ENCODE results near the gene MMP24OS.

Gene MMP24OS

DNA sequence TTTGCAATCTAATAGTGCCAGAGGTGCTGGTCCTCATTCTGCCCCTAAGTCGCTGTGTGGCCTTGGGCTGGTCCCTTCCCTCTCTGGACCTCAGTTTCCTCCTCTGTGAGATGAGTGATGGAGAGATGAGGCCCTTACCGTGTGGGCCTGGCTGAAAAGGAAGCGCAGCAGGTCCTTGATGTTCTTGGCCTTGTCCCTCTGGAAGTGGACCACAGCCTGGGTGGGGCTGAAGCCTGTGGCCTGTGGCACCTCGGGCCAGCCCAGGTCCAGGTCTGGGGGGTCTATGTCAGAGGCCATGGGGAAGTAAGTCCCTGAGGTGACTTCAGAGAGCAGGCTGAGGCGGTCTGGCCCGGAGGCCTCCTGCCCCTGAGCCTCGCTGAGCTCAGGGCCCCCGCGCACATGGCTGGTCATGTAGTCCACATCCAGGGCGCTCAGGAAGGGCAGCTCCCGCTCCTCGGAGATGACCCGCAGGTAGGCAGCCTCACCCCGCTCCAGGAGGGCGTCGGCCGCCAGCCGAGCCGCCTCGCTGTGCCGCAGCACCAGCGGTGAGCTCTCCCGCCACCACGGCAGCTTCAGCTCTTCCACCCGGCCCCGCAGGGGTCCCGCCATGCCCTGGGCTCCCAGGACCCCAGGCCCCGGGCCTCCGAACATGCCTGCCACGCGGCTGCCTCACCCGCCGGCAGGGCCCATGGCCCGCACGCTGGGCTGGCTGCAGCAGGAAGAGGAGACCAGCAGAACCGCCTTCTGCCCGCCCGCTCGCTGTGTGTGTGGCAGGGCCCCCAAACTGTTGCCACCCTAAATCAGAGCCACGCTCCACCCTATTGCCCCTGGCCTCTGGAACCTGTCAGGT lies 14.0 kb upstream of the MMP24OS start, which contains the start of gene FAM83C:
FAM83C (minus strand) TSS at position 772 of the 850 bp plus-strand sequence; CDS start at position 651, 121 bp downstream.
- in situ Hi-C loops (cut with MboI; ENCODE audit: low pct_unique_long_range_greater_than_20kb, low sequenced_read_pairs, unreplicated experiment): no loop called here
- TF ChIP-seq, protein P1, sequence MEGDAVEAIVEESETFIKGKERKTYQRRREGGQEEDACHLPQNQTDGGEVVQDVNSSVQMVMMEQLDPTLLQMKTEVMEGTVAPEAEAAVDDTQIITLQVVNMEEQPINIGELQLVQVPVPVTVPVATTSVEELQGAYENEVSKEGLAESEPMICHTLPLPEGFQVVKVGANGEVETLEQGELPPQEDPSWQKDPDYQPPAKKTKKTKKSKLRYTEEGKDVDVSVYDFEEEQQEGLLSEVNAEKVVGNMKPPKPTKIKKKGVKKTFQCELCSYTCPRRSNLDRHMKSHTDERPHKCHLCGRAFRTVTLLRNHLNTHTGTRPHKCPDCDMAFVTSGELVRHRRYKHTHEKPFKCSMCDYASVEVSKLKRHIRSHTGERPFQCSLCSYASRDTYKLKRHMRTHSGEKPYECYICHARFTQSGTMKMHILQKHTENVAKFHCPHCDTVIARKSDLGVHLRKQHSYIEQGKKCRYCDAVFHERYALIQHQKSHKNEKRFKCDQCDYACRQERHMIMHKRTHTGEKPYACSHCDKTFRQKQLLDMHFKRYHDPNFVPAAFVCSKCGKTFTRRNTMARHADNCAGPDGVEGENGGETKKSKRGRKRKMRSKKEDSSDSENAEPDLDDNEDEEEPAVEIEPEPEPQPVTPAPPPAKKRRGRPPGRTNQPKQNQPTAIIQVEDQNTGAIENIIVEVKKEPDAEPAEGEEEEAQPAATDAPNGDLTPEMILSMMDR (IDR thresholded peaks at IDR 0.05; ENCODE audit: extremely low read depth, insufficient read depth, missing control alignments): no peak
- no peak for DNase-seq (ENCODE audit: low spot score)

DNA sequence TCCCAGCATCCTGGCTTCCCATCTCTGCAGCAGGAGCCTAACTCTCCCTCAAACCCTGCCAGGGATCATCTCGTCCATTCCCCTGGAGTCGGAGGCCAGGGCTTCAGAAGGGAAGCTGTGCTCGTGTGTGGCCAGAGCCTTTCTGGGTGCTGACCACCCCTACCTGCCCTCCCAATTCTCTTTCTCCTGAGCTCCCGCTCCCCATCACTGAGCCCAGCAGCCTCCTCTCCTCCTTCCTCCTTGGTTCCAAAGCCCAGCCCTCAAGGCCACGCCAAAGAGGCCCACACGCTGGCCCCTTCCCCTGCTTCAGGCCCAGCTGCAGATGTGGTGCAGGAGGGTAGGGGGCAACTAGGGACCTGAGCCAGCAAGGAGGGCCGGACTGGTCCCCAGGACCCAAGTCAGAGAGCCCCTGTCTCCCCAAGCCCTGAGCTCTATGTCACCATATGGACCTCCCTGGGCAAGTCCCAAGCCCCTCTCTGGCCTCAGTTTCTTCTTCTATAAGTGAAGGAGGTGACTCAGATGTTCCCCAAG lies 13.0 kb upstream of the MMP24OS start:
- no peak for DNase-seq (ENCODE audit: low spot score)
- TF ChIP-seq, protein P1 (IDR thresholded peaks at IDR 0.05; ENCODE audit: extremely low read depth, insufficient read depth, missing control alignments): no peak
- in situ Hi-C loops (cut with MboI; ENCODE audit: low pct_unique_long_range_greater_than_20kb, low sequenced_read_pairs, unreplicated experiment): no loop called here

DNA sequence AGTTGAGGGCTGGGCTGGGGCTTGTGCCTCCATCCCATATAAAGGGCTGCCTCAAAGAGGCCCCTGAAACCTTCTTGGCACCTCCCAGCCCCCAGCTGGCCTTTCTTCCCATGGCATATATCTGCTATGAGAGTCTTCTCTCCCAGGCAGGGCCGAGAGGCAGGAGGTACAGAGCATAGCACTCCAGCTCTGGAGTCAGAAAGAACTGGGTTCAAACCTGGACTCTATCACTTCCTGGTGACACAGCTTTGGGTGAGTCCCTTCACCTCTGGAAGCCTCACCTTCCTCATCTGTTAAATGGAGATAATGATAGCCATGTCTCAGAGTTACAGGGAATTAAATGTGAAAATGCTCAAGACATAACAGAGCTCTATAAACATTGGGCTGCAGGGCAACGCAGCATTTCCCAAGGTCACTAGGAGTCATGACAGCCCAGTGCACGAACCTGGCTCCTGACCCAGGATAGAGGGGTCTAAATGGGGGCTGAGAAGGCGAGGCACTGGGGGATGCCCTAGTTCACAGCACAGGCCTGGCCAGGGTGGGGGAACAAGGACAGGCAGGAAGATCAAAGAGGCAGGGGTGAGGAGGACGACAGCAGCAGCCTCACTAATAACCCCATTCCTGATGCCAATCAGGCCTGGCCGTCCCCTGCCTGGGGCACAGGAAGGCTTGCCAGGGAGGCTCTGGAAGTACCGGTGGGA lies 12.4 kb upstream of the MMP24OS start:
- DNase-seq (ENCODE audit: low spot score): no peak

DNA sequence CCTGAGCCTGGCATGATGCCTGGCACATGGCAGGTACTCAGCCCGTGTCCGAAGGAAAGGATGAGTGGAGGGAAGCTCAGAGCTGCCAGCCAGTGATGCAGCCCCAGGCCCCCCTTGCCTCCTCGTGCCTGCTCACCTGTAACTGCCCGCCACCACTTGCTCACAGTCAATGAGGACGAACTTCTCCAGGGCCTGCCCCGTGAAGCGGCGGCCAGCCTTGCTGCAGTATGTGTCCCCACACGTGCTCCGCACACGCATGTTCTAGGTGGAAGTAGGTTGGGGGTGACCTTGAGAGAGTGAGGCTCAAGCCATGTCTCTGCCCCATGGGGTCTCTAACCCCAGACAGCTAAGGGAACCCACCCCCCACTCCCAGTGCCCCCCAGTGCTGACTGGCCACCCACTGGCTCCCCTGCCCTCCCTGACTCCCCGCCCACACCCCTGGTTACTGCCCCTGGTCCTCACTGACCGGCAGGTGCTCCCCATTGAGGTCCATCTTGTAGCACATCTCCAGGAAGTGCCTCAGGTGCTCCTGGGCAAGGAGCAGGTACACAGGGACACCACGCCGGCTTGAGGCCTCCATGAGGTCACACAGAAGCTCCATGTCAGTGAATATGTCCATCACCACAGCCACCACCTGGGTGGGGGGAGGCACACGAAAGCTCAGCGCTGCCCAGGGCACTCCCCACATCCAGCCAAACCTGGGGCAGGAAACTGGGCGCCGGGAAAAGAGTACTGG lies 10.6 kb upstream of the MMP24OS start:
- DNase-seq (ENCODE audit: low spot score): no peak
- TF ChIP-seq, protein P1 (IDR thresholded peaks at IDR 0.05; ENCODE audit: extremely low read depth, insufficient read depth, missing control alignments): no peak
- in situ Hi-C loops (cut with MboI; ENCODE audit: low pct_unique_long_range_greater_than_20kb, low sequenced_read_pairs, unreplicated experiment): no loop called here

More for the DNA sequence above, 12.4 kb upstream of the MMP24OS start:
- in situ Hi-C loops (cut with MboI; ENCODE audit: low pct_unique_long_range_greater_than_20kb, low sequenced_read_pairs, unreplicated experiment): no loop called here
- TF ChIP-seq, protein P1 (IDR thresholded peaks at IDR 0.05; ENCODE audit: extremely low read depth, insufficient read depth, missing control alignments): no peak

DNA sequence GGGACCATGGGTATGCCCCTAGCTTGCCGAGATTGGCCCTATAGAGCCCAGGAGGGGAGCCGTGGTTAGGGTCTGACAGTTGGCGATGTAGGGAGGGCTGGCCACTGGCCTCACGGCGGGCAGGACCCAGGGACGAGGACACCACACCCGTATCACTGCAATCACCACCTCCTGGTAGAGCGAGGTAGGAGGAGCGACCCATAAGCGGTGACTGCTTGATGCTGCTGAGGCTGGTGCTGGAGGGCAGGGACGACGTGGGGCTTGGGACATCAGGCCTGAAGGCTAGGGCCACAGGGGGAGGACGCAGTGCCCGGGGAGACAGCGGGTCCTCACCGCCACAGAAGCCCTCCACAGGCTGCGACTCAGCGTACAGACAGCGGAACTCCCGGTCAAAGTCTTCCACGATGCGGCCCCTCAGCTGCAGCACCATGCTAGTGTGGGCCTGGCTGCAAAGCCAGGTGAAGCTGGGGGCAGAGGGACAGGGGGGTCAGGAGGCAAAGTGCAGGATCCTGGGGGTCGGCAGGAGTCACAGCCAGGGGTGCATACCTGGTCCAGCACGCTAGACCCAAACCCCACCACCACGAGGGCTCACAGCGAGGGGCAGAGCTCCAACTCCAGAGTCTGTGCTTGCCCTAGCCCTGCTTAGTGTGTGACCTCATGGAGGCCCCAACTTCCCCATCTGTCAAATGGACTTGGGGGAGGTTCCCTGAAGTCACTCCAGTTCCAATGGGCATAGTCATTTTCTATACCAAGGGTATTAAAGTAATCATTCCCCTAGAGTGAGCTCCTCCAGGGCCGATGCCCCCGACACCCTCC lies 9.8 kb upstream of the MMP24OS start:
- TF ChIP-seq, protein P1 (IDR thresholded peaks at IDR 0.05; ENCODE audit: extremely low read depth, insufficient read depth, missing control alignments): no peak

More for the DNA sequence above, 9.8 kb upstream of the MMP24OS start:
- in situ Hi-C loops (cut with MboI; ENCODE audit: low pct_unique_long_range_greater_than_20kb, low sequenced_read_pairs, unreplicated experiment): no loop called here
- DNase-seq (ENCODE audit: low spot score): no peak

Data from GM13977 (cell line).